HCT116 (cell line): ENCODE data around the gene ANTXRL. TPM values are rescaled to one million over a fixed set of nuclear protein-coding genes. Genes with fewer than 3 reads are reported as not detected.

Experiments
- ATAC-seq: fragments of 200-7000 bp; cut with Tn5 transposase; 2 replicates; pipeline ENCODE4 v1.9.1; 2020; ENCODE audit warnings: mild to moderate bottlenecking, moderate library complexity
- BruUV-seq: library from RNA; stranded (reverse); fragments of 400-500 nt; replicated peaks from 2 replicates; lab custom pipeline; 2021; lab: Mats Ljungman, UMichigan
- CTCF ChIA-PET: fragments of 300-600 bp; sonication (Branson Sonifier 250); formaldehyde crosslinking; loops from one replicate; lab custom pipeline; 2021; ENCODE audit warnings: antibody characterized with exemption; lab: Charles Lee
- POLR2A ChIA-PET: fragments of 300-600, 350-600 bp; sonication (Branson Sonifier 250); formaldehyde crosslinking; loops from one replicate; lab custom pipeline; 2021; ENCODE audit warnings: antibody characterized with exemption; lab: Charles Lee
- RAD21 ChIA-PET, 2 experiments: fragments of 300-600 bp; sonication (Branson Sonifier 250); formaldehyde crosslinking; loops; one replicate each; lab custom pipeline; 2023; ENCODE audit warnings: low total read pairs in 2 of 2; ENCODE audit not compliant: uncharacterized antibody in 2 of 2, unreplicated experiment in 2 of 2, low non-redundant PET in 1 of 2; lab: Charles Lee
- DNase-seq: peaks from one replicate; pipeline ENCODE4 v3.0.0-alpha.2; 2010; ENCODE audit warnings: low read depth, low spot score
- H2AFZ ChIP-seq: fragments of 200-600 bp; shearing (Covaris generic), sonication (generic); 2 replicates; pipeline ENCODE4 v1.6.1; 2017; ENCODE audit warnings: low read depth, mixed run types, mixed read lengths, antibody characterized with exemption, low read length; ENCODE audit not compliant: poor library complexity, severe bottlenecking
- H3K27ac ChIP-seq: 2 replicates; pipeline ENCODE4 v1.5.1; 2012; ENCODE audit warnings: low read depth, low read length
- H3K27me3 ChIP-seq: fragments of 200-600 bp; sonication (generic); 2 replicates; pipeline ENCODE4 v1.6.1; 2016; ENCODE audit warnings: mixed run types, low read length, mixed read lengths; ENCODE audit not compliant: insufficient read depth
- H3K36me3 ChIP-seq, 2 experiments: fragments of 200-500 bp in 1 of 2; fragments of 200-600 bp in 1 of 2; sonication (Bioruptor generic) in 1 of 2; sonication (generic) in 1 of 2; 2 replicates each; pipeline versions ENCODE4 v1.5.1 to v1.6.1; 2014 to 2016; ENCODE audit warnings: low read length in 2 of 2, inconsistent platforms in 1 of 2, mixed read lengths in 1 of 2, mixed run types in 1 of 2; ENCODE audit not compliant: insufficient read depth in 2 of 2, control insufficient read depth in 1 of 2
- H3K4me1 ChIP-seq, 2 experiments: fragments of 200-600 bp in 1 of 2; sonication (generic) in 1 of 2; 2 replicates each; pipeline versions ENCODE4 v1.5.1 to v1.6.1; 2012 to 2017; ENCODE audit warnings: low read length in 2 of 2, inconsistent platforms in 1 of 2, mild to moderate bottlenecking in 1 of 2, mixed read lengths in 1 of 2, mixed run types in 1 of 2, moderate library complexity in 1 of 2; ENCODE audit not compliant: insufficient read depth in 2 of 2, control insufficient read depth in 1 of 2
- H3K4me2 ChIP-seq: fragments of 200-600 bp; sonication (generic); 2 replicates; pipeline ENCODE4 v1.6.1; 2017; ENCODE audit warnings: mixed run types, low read length, mixed read lengths
- H3K4me3 ChIP-seq, 2 experiments: fragments of 200-600 bp in 1 of 2; sonication (generic) in 1 of 2; replicated peaks in 1 of 2; 2 replicates each; pipeline ENCODE4 v1.5.1; 2011 to 2016; ENCODE audit warnings: low read length in 2 of 2, control low read depth in 1 of 2, low read depth in 1 of 2, mild to moderate bottlenecking in 1 of 2, mixed read lengths in 1 of 2, mixed run types in 1 of 2
- H3K79me2 ChIP-seq: fragments of 200-600 bp; sonication (generic); 2 replicates; pipeline ENCODE4 v1.6.1; 2017; ENCODE audit warnings: mild to moderate bottlenecking, mixed run types, low read length, moderate library complexity, mixed read lengths; ENCODE audit not compliant: insufficient read depth
- H3K9ac ChIP-seq: fragments of 200-600 bp; sonication (generic); 2 replicates; pipeline ENCODE4 v1.6.1; 2016; ENCODE audit warnings: low read length, mixed read lengths
- H3K9me2 ChIP-seq: fragments of 200-600 bp; sonication (generic), shearing (Covaris generic); 2 replicates; pipeline ENCODE4 v1.6.1; 2017; ENCODE audit warnings: mixed run types, mild to moderate bottlenecking, moderate library complexity; ENCODE audit not compliant: insufficient read depth
- H3K9me3 ChIP-seq, 2 experiments: fragments of 200-500 bp in 1 of 2; fragments of 200-600 bp in 1 of 2; sonication (Bioruptor generic) in 1 of 2; sonication (generic) in 1 of 2; 2 replicates each; pipeline ENCODE4 v1.6.1; 2014 to 2017; ENCODE audit warnings: low read length in 2 of 2, mixed read lengths in 2 of 2, inconsistent platforms in 1 of 2, low read depth in 1 of 2, mild to moderate bottlenecking in 1 of 2, mixed run types in 1 of 2, moderate library complexity in 1 of 2; ENCODE audit not compliant: control insufficient read depth in 1 of 2, insufficient read depth in 1 of 2
- H4K20me1 ChIP-seq: fragments of 200-600 bp; sonication (generic), shearing (Covaris generic); 2 replicates; pipeline ENCODE4 v1.6.1; 2017; ENCODE audit warnings: mixed run types, mild to moderate bottlenecking, moderate library complexity; ENCODE audit not compliant: insufficient read depth
- ATF3 ChIP-seq: IDR thresholded peaks from 2 replicates; pipeline ENCODE4 v1.6.1; 2012
- CEBPB ChIP-seq: IDR thresholded peaks from 2 replicates; pipeline ENCODE4 v1.6.1; 2012; ENCODE audit warnings: low read depth
- CTCF ChIP-seq, 3 experiments: fragments of 200-600 bp in 1 of 3; sonication (generic) in 1 of 3; IDR thresholded peaks in 2 of 3; conservative IDR thresholded peaks in 1 of 3; 2 replicates each; pipeline ENCODE4 v1.5.1; 2012 to 2017; ENCODE audit warnings: low read depth in 2 of 3, low read length in 2 of 3, antibody characterized with exemption in 1 of 3, borderline replicate concordance in 1 of 3, control low read depth in 1 of 3, mild to moderate bottlenecking in 1 of 3, mixed read lengths in 1 of 3, mixed run types in 1 of 3, moderate library complexity in 1 of 3; ENCODE audit not compliant: insufficient read depth in 1 of 3
- ELF1 ChIP-seq: IDR thresholded peaks from 2 replicates; pipeline ENCODE4 v1.6.1; 2012; ENCODE audit warnings: low read depth, borderline replicate concordance
- EZH2 ChIP-seq: fragments of 200-600 bp; sonication (generic); IDR thresholded peaks from 2 replicates; pipeline ENCODE4 v1.6.1; 2017; ENCODE audit warnings: antibody characterized with exemption, mixed run types
- JUND ChIP-seq: IDR thresholded peaks from 2 replicates; pipeline ENCODE4 v1.6.1; 2012
- POLR2A ChIP-seq: IDR thresholded peaks from 2 replicates; pipeline ENCODE4 v1.7.0; 2011; ENCODE audit warnings: borderline replicate concordance; ENCODE audit not compliant: insufficient read depth, insufficient read length; ENCODE audit errors: extremely low read depth
- POLR2AphosphoS5 ChIP-seq: IDR thresholded peaks from 2 replicates; pipeline ENCODE4 v1.6.1; 2011; ENCODE audit warnings: mild to moderate bottlenecking, low read depth, low read length, moderate library complexity
- SIN3A ChIP-seq: IDR thresholded peaks from 2 replicates; pipeline ENCODE4 v1.6.1; 2012; ENCODE audit warnings: low read depth
- SP1 ChIP-seq: IDR thresholded peaks from 2 replicates; pipeline ENCODE4 v1.6.1; 2012; ENCODE audit warnings: low read depth
- SRF ChIP-seq: IDR thresholded peaks from 2 replicates; pipeline ENCODE4 v1.6.1; 2012; ENCODE audit warnings: low read depth
- TCF7L2 ChIP-seq: IDR thresholded peaks from 2 replicates; pipeline ENCODE4 v1.7.0; 2011; ENCODE audit warnings: borderline replicate concordance, inconsistent platforms; ENCODE audit not compliant: insufficient read depth, insufficient read length; ENCODE audit errors: extremely low read depth
- ZNF274 ChIP-seq: fragments of 200-500 bp; sonication (Bioruptor generic); IDR thresholded peaks from 2 replicates; pipeline ENCODE4 v1.6.1; 2014; ENCODE audit warnings: mild to moderate bottlenecking, low read depth, low read length, inconsistent platforms
- intact Hi-C: fragments of 100-400 bp; cut with micrococcal nuclease; formaldehyde crosslinking; loops from 2 replicates; pipeline ENCODE4 v1.10.0; 2022
- total RNA-seq: library from RNA; stranded (reverse); gene quantifications from one replicate; pipeline ENCODE4 v1.2.1, GENCODE V29; 2021; ENCODE audit not compliant: unreplicated experiment
- TF ChIP-seq, protein P1 (sequence below): IDR thresholded peaks from 2 replicates; pipeline ENCODE4 v1.6.1; 2012; ENCODE audit warnings: low read depth
- TF ChIP-seq, protein P2 (sequence below): IDR thresholded peaks from 2 replicates; pipeline ENCODE4 v1.6.1; 2011; ENCODE audit warnings: mild to moderate bottlenecking, low read length, moderate library complexity; ENCODE audit not compliant: insufficient replicate concordance; ENCODE audit errors: extremely low read depth

ANTXRL gene
- total RNA-seq, 1 experiment from 2014 or later, result not detected

DNA sequence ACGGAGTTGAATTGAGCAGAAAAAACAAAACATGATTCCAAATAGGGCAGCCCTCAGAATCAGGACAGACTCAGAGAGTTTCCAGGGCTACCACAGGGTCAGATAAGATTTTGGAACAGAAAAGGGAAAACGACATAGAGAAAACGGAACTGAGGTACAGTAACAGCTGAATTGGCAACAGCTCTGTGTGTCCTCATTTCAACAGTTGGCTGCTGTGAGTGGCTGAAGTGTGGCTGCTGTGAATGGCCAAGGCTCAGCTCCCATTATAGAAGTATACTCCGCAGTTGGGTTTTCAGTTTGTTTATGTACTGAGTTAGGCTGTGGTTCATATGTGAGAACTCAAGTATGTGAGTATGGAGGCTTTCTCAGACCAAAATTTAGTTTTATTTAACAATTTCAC lies 32.0 kb downstream of the ANTXRL start:
- H3K9me2 ChIP-seq, result no peaks in the 10 kb centered on the region
- ATAC-seq (no peak), DNase-seq (no peak)
- BruUV-seq, result no TSS peak
- H3K27ac ChIP-seq, result no peak overlapping the region
- H2AFZ ChIP-seq, result no peak overlapping the region
- TF ChIP-seq, protein P1, sequence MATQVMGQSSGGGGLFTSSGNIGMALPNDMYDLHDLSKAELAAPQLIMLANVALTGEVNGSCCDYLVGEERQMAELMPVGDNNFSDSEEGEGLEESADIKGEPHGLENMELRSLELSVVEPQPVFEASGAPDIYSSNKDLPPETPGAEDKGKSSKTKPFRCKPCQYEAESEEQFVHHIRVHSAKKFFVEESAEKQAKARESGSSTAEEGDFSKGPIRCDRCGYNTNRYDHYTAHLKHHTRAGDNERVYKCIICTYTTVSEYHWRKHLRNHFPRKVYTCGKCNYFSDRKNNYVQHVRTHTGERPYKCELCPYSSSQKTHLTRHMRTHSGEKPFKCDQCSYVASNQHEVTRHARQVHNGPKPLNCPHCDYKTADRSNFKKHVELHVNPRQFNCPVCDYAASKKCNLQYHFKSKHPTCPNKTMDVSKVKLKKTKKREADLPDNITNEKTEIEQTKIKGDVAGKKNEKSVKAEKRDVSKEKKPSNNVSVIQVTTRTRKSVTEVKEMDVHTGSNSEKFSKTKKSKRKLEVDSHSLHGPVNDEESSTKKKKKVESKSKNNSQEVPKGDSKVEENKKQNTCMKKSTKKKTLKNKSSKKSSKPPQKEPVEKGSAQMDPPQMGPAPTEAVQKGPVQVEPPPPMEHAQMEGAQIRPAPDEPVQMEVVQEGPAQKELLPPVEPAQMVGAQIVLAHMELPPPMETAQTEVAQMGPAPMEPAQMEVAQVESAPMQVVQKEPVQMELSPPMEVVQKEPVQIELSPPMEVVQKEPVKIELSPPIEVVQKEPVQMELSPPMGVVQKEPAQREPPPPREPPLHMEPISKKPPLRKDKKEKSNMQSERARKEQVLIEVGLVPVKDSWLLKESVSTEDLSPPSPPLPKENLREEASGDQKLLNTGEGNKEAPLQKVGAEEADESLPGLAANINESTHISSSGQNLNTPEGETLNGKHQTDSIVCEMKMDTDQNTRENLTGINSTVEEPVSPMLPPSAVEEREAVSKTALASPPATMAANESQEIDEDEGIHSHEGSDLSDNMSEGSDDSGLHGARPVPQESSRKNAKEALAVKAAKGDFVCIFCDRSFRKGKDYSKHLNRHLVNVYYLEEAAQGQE, result no peak
- no peak for TF ChIP-seq SRF
- TF ChIP-seq POLR2A, result no peak
- TF ChIP-seq ZNF274, result no peak
- no peak for TF ChIP-seq JUND
- no peak for TF ChIP-seq TCF7L2
- no peak for TF ChIP-seq ATF3
- TF ChIP-seq, protein P2, sequence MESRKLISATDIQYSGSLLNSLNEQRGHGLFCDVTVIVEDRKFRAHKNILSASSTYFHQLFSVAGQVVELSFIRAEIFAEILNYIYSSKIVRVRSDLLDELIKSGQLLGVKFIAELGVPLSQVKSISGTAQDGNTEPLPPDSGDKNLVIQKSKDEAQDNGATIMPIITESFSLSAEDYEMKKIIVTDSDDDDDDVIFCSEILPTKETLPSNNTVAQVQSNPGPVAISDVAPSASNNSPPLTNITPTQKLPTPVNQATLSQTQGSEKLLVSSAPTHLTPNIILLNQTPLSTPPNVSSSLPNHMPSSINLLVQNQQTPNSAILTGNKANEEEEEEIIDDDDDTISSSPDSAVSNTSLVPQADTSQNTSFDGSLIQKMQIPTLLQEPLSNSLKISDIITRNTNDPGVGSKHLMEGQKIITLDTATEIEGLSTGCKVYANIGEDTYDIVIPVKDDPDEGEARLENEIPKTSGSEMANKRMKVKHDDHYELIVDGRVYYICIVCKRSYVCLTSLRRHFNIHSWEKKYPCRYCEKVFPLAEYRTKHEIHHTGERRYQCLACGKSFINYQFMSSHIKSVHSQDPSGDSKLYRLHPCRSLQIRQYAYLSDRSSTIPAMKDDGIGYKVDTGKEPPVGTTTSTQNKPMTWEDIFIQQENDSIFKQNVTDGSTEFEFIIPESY, result no peak
- no peak for TF ChIP-seq CEBPB
- TF ChIP-seq SP1, result no peak
- no peak for TF ChIP-seq CTCF (IDR thresholded peaks at IDR 0.05 in 2 of 3, conservative IDR thresholded peaks at IDR 0.05 in 1 of 3; ENCODE audit: borderline replicate concordance in 1 of 3, insufficient read depth in 1 of 3, low read depth in 2 of 3, low read length in 2 of 3)
- TF ChIP-seq SIN3A, result no peak
- TF ChIP-seq POLR2AphosphoS5, result no peak
- TF ChIP-seq EZH2, result no peak
- no peak for TF ChIP-seq ELF1
- H3K79me2 ChIP-seq, result no peaks in the 10 kb centered on the region
- intact Hi-C loops, result no loop called here
- H3K9ac ChIP-seq, result no peak overlapping the region
- ChIA-PET CTCF (no interaction called here), RAD21 (no interaction called here), POLR2A (no interaction called here)
- no peaks in the 10 kb centered on the region for H4K20me1 ChIP-seq
- H3K4me1 ChIP-seq, result peaks cover 0 to 11% of the 10 kb centered on the region in 2 experiments; a peak in 1 of 4 replicates
- H3K4me3 ChIP-seq, result no peak overlapping the region
- H3K27me3 ChIP-seq, result no peaks in the 10 kb centered on the region
- H3K36me3 ChIP-seq, result no peaks in the 10 kb centered on the region
- no peaks in the 10 kb centered on the region for H3K9me3 ChIP-seq
- H3K4me2 ChIP-seq, result no peak overlapping the region
